Testis (tissue), 3 donors: ENCODE results near the gene GPS1. TPM values are rescaled to one million over a fixed set of nuclear protein-coding genes. Genes with fewer than 3 reads are reported as not detected.

Experiments
- DNase-seq: peaks from one replicate; pipeline ENCODE4 v3.0.0-alpha.2; 2019
- H3K27ac ChIP-seq, 2 donors: fragments of 200-600 bp; sonication (generic); one replicate each; pipeline ENCODE4 v1.5.1; 2019
- H3K27me3 ChIP-seq: fragments of 200-600 bp; sonication (generic); one replicate; pipeline ENCODE4 v1.5.1; 2019
- H3K36me3 ChIP-seq: fragments of 200-600 bp; sonication (generic); one replicate; pipeline ENCODE4 v1.5.1; 2017; ENCODE audit warnings: low read depth; ENCODE audit errors: missing control alignments
- H3K4me1 ChIP-seq: fragments of 200-600 bp; sonication (generic); one replicate; pipeline ENCODE4 v1.5.1; 2019
- H3K4me3 ChIP-seq, 2 donors: fragments of 200-600 bp; sonication (generic); one replicate each; pipeline ENCODE4 v1.5.1; 2017 to 2019
- H3K9me3 ChIP-seq: fragments of 200-600 bp; sonication (generic); one replicate; pipeline ENCODE4 v1.5.1; 2017
- CTCF ChIP-seq, 3 experiments: fragments of 450-650 bp in 2 of 3; fragments of 200-600 bp in 1 of 3; sonication (generic) in 1 of 3; IDR thresholded peaks; one replicate each; pipeline ENCODE4 v1.5.1; 2016 to 2019; ENCODE audit warnings: antibody characterized with exemption in 3 of 3, mild to moderate bottlenecking in 2 of 3, moderate library complexity in 1 of 3
- POLR2A ChIP-seq: fragments of 450-650 bp; IDR thresholded peaks from one replicate; pipeline ENCODE4 v1.6.1; 2017; ENCODE audit warnings: antibody characterized with exemption, mild to moderate bottlenecking, moderate library complexity
- WGBS, 2 donors: methylation state at CpG; one replicate each; pipeline ENCODE4 v1.1.5; 2018; 5-methylcytosine and 5-hydroxymethylcytosine counted together
- intact Hi-C: fragments of 100-400 bp; cut with DNase I; formaldehyde crosslinking; loops from one replicate; pipeline ENCODE4 v1.15.1; 2023; ENCODE audit warnings: low total_unique reads
- polyA plus RNA-seq: library from polyadenylated mRNA; stranded (reverse); fragments of 350-450 nt; fragmentation: Illumina TruSeq; extraction: RNeasy Lipid Tissue Mini Kit (QIAGEN cat#74804); gene quantifications from one replicate; pipeline ENCODE4 v1.2.3, GENCODE V29; 2014; ENCODE audit warnings: low read depth, low replicate concordance; ENCODE audit not compliant: insufficient read depth
- total RNA-seq, 2 donors: library from RNA; depleted of rRNA; stranded (reverse); fragments of >200 nt; gene quantifications; one replicate each; pipeline ENCODE4 v1.2.3, GENCODE V29; 2016

Gene GPS1
- total and polyA plus RNA-seq, 3 donors from 2014 or later: 170 to 190 (median 178) TPM

GRCh38 chr17:82033359-82034085, 18.2 kb upstream of the GPS1 start:
- intact Hi-C loops: loop anchor here (10.0 kb wide), 1 partner anchor 121 kb away; no protein-coding TSS in a partner anchor

GRCh38 chr17:82034371-82035011, 17.2 kb upstream of the GPS1 start:
- H3K4me1 ChIP-seq: peaks cover 43% of the 10 kb centered on the region
- TF ChIP-seq CTCF (IDR thresholded peaks at IDR 0.05) (no peak), POLR2A (no peak)
- H3K27ac ChIP-seq: no peak overlapping the region

More at GRCh38 chr17:82033359-82034085, 18.2 kb upstream of the GPS1 start:
- H3K36me3 ChIP-seq: no peaks in the 10 kb centered on the region
- no peak overlapping the region for H3K27ac ChIP-seq
- TF ChIP-seq POLR2A (no peak), CTCF (IDR thresholded peaks at IDR 0.05) (no peak)
- WGBS, 2 donors: 93 to 94% methylated on average over 16 to 38 of the region's 38 CpGs
- peaks cover 40% of the 10 kb centered on the region for H3K4me1 ChIP-seq
- no peaks in the 10 kb centered on the region for H3K27me3 ChIP-seq
- no peak overlapping the region for H3K4me3 ChIP-seq
- H3K9me3 ChIP-seq: no peaks in the 10 kb centered on the region
- no peak for DNase-seq

GRCh38 chr17:82035488-82035887, 16.2 kb upstream of the GPS1 start:
- TF ChIP-seq POLR2A (no peak), CTCF (IDR thresholded peaks at IDR 0.05) (no peak)
- intact Hi-C loops: loop anchor here (10.0 kb wide), 1 partner anchor 119 kb away; no protein-coding TSS in a partner anchor
- 88 to 95% methylated on average over 8 of the region's 8 CpGs for WGBS, 2 donors

More at GRCh38 chr17:82034371-82035011, 17.2 kb upstream of the GPS1 start:
- DNase-seq: no peak
- 78 to 86% methylated on average over 20 to 23 of the region's 23 CpGs for WGBS, 2 donors
- Histone ChIP-seq H3K4me3 (no peak overlapping the region), H3K36me3 (no peaks in the 10 kb centered on the region), H3K9me3 (no peaks in the 10 kb centered on the region), H3K27me3 (no peaks in the 10 kb centered on the region)
- intact Hi-C loops: loop anchor here (10.0 kb wide), 1 partner anchor 120 kb away; no protein-coding TSS in a partner anchor

GRCh38 chr17:82035956-82036633, 15.6 kb upstream of the GPS1 start:
- 84 to 91% methylated on average over 10 to 20 of the region's 20 CpGs for WGBS, 2 donors
- no peak for DNase-seq
- H3K27ac ChIP-seq: peak overlapping the region in 1 of 2 donors; percentile 97
- intact Hi-C loops: loop anchor here (10.0 kb wide), 1 partner anchor 119 kb away; no protein-coding TSS in a partner anchor
- no peak overlapping the region for H3K4me3 ChIP-seq
- no peaks in the 10 kb centered on the region for H3K27me3 ChIP-seq
- H3K4me1 ChIP-seq: peaks cover 34% of the 10 kb centered on the region
- H3K9me3 ChIP-seq: no peaks in the 10 kb centered on the region
- TF ChIP-seq POLR2A: no peak
- no peak for TF ChIP-seq CTCF (IDR thresholded peaks at IDR 0.05)
- no peaks in the 10 kb centered on the region for H3K36me3 ChIP-seq

More at GRCh38 chr17:82035488-82035887, 16.2 kb upstream of the GPS1 start:
- Histone ChIP-seq H3K27ac (no peak overlapping the region), H3K27me3 (no peaks in the 10 kb centered on the region), H3K9me3 (no peaks in the 10 kb centered on the region), H3K4me3 (no peak overlapping the region), H3K36me3 (no peaks in the 10 kb centered on the region), H3K4me1 (peaks cover 39% of the 10 kb centered on the region)
- no peak for DNase-seq
